SK-N-MC (cell line): ENCODE results near the gene GPRIN1.

Source experiments
- EZH2 ChIP-seq: fragments of 200-600 bp; sonication (generic); IDR thresholded peaks from one replicate; pipeline ENCODE4 v1.6.1; 2017; ENCODE audit warnings: antibody characterized with exemption
- FOXP2 ChIP-seq: optimal IDR thresholded peaks from 2 replicates; pipeline ENCODE3; 2011; ENCODE audit warnings: mild to moderate bottlenecking, moderate library complexity; ENCODE audit not compliant: insufficient read depth; ENCODE audit errors: extremely low read length, control extremely low read depth
- POLR2AphosphoS5 ChIP-seq: IDR thresholded peaks from 2 replicates; pipeline ENCODE4 v1.6.1; 2012; ENCODE audit warnings: mild to moderate bottlenecking, low read depth, low read length, borderline replicate concordance

- TF ChIP-seq POLR2AphosphoS5: no peak
- TF ChIP-seq EZH2: no peak
- no peak for TF ChIP-seq FOXP2
These were observed 2.1 kb upstream of the GPRIN1 start for GRCh38 chr5:176612008-176612407.
